ENCODE measurements around the gene PDE4A.

The PDE4A gene

DNA sequence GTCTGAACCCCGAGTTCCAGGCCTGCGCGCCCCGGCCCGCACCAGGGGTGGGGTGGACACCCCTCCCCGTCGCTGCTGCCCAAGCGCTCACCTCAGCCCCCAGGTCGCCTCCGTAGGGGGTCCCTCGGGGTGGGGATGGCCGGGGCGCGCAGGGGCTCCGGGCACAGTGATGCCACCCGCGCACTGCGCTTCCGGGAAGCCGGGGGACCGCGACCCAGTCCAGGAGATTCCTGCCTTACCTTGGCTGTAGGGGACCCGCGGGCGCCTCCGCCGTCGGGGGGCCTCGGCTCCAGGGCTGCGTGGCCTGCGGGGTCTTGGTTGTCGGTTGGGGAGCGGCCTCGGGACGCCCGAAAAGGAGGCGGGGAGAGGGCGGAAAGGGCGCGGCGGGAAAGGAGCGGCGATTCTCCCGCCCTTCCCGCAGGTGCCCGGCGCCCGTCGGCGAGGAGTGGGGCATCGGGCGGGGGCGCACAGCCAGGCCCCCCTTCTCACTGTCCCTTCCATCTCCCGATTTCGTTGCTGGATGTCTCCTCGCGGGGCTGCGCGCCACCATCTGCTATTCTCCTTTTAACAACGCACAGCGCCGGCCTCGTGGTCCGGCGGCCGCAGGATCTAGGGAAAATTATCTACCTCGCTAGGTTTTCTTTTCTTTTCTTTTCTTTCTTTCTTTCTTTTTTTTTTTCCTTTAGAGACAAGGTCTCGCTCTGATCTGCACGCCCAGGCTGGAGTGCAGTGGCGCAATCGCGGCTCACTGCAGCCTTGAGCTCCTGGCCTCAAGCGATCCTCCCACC is 82.9 kb downstream of the PDE4A start, which contains the start of gene KEAP1:
Gene KEAP1, minus strand, starts transcription at position 355 of the 788 bp plus-strand sequence. CDS start 3,323 bp downstream, outside the sequence.
- DNase-seq (ENCODE audit: low spot score): peak; percentile 68
- TF ChIP-seq, protein P1, sequence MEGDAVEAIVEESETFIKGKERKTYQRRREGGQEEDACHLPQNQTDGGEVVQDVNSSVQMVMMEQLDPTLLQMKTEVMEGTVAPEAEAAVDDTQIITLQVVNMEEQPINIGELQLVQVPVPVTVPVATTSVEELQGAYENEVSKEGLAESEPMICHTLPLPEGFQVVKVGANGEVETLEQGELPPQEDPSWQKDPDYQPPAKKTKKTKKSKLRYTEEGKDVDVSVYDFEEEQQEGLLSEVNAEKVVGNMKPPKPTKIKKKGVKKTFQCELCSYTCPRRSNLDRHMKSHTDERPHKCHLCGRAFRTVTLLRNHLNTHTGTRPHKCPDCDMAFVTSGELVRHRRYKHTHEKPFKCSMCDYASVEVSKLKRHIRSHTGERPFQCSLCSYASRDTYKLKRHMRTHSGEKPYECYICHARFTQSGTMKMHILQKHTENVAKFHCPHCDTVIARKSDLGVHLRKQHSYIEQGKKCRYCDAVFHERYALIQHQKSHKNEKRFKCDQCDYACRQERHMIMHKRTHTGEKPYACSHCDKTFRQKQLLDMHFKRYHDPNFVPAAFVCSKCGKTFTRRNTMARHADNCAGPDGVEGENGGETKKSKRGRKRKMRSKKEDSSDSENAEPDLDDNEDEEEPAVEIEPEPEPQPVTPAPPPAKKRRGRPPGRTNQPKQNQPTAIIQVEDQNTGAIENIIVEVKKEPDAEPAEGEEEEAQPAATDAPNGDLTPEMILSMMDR (IDR thresholded peaks at IDR 0.05; ENCODE audit: borderline replicate concordance, control extremely low read depth, extremely low read depth, insufficient read depth, missing control alignments): no peak
- in situ Hi-C loops (cut with MboI; ENCODE audit: low sequenced_read_pairs, unreplicated experiment): no loop called here

DNA sequence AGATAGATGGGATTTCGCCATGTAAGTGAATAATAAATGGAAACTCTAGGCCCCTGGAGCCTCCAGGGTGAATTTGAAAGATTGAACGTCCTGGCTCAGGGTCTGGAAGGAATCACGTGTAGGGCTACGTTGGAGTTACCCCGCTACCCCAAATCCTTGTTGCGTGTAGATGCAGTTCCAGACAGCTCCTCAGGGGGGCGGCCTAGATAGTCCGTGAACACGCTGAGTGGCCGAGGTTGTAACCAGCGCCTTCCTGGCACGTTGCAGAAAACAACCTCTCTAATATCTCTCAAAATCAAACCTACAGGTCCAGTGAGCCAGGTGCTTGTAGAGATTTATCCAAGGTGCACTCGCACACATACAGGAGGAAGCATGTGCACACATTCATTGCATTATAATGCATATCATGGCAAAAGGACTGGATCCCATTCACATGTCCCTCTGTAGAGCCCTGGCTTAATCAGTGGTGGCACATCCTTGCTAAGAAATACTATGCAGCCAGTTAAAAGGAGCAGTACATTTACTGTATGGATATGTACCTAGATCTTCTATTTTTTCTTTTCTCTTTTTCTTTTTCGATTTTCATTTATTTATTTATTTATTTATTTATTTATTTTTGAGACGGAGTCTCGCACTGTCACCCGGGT is 85.4 kb downstream of the PDE4A start:
- DNase-seq (ENCODE audit: low spot score): peak; percentile 73
- TF ChIP-seq, protein P1 (IDR thresholded peaks at IDR 0.05; ENCODE audit: borderline replicate concordance, control extremely low read depth, extremely low read depth, insufficient read depth, missing control alignments): peak; percentile 72

DNA sequence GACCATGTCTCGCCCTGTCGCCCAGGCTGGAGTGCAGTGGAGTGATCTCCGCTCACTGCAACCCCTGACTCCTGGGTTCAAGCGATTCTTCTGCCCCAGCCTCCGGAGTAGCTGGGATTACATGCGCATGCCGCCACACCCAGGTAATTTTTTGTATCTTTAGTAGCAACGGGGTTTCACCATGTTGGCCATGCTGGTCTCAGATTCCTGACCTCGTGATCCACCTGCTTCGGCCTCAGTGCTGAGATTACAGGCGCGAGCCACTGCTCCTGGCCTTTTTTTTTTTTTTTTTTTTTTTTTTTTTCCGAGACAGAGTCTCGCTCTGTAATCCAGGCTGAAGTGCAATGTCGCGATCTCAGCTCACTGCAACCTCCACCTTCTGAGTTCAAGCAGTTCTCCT is 87.7 kb downstream of the PDE4A start:
- TF ChIP-seq, protein P1 (IDR thresholded peaks at IDR 0.05; ENCODE audit: borderline replicate concordance, control extremely low read depth, extremely low read depth, insufficient read depth, missing control alignments): no peak
- DNase-seq (ENCODE audit: low spot score): no peak
- in situ Hi-C loops (cut with MboI; ENCODE audit: low sequenced_read_pairs, unreplicated experiment): no loop called here

More for the DNA sequence above, 85.4 kb downstream of the PDE4A start:
- in situ Hi-C loops (cut with MboI; ENCODE audit: low sequenced_read_pairs, unreplicated experiment): no loop called here

DNA sequence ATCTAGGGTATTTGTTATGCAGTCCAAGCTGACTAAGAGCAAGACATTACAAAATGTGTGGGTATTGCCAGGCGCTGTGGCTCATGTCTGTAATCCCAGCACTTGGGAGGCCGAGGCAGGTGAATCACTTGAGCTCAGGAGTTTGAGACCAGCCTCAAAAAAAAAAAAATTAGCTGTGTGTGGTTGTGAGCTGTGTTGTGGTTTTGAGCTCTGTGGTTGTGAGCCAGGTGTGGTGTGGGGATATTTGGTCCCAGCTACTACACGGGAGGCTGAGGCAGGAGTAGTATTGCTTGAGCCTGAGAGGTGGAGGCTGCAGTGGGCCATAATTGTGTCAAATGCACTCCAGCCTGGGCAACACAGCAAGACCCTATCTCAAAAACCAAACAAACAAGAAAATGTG is 88.4 kb downstream of the PDE4A start:
- in situ Hi-C loops (cut with MboI; ENCODE audit: low sequenced_read_pairs, unreplicated experiment): no loop called here
- TF ChIP-seq, protein P1 (IDR thresholded peaks at IDR 0.05; ENCODE audit: borderline replicate concordance, control extremely low read depth, extremely low read depth, insufficient read depth, missing control alignments): no peak
- DNase-seq (ENCODE audit: low spot score): no peak

DNA sequence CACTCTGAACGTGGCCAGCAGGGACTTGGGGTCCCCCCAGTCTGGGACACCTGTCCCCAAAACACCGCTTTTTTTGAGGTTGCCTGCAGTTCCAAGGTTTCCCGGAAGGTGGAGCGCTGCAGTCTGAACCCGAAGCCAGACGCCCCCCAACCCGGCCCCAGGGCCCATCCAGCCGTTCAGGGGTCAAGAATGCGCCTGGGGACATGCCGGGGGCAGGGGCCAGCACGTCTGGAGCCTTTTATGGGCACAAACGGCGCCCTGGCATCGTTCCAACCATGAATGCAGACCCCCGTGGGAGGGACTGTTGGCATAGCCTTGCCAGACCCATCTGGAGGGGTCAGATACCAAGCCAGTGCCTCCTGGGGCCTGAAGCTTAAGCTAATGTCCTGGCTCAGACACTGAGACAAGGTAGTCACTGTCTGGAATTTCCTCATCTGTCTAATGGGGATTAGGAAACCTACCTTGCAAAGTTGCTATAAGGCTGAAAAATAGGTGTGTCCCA is 90.0 kb downstream of the PDE4A start:
- TF ChIP-seq, protein P1 (IDR thresholded peaks at IDR 0.05; ENCODE audit: borderline replicate concordance, control extremely low read depth, extremely low read depth, insufficient read depth, missing control alignments): peak; percentile 58
- peak; percentile 85 for DNase-seq (ENCODE audit: low spot score)
- in situ Hi-C loops (cut with MboI; ENCODE audit: low sequenced_read_pairs, unreplicated experiment): no loop called here

DNA sequence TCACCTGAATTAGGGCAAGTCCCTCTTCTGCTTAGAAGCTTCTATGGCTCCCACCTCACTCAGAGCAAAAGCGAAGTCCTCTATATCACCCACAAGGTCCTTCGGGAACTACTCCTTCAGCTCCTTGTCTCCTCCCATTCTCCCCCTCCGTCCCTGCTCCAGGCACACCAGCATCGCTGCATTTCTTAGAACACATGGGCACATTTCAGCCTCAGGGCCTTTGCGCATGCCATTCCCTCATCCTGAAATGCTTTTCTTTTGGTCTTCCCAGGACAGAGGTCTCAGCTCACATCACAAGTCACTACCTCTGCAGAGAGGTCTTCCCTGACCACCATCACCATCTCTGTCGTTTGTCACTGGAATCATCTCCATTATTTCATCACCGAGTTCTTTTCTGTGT is 92.9 kb downstream of the PDE4A start:
- TF ChIP-seq, protein P1 (IDR thresholded peaks at IDR 0.05; ENCODE audit: borderline replicate concordance, control extremely low read depth, extremely low read depth, insufficient read depth, missing control alignments): no peak
- in situ Hi-C loops (cut with MboI; ENCODE audit: low sequenced_read_pairs, unreplicated experiment): no loop called here
- DNase-seq (ENCODE audit: low spot score): no peak
